ENCODE measurements around the gene SARDH.
"Not testable (repeated sequence)": the region's sequence is repeated elsewhere in the genome, so short reads cannot be mapped to it uniquely, and the experiment has no call there.

DNA sequence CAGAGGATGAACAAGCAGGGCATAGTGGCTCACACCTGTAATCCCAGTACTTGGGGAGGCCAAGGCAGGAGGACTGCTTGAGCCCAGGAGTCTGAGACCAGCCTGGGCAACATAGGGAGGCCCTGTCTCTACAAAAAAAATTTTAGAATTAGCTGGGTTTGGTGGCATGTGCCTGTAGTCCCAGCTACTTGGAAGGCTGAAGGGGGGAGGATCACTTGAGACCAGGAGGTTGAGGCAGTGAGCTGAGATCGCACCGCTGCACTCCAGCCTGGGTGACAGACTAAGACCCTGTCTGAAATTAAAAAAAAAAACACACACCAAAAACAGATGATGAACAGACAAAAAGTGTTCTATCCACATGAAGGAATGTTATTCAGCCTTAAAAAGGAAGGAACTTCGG is 62.4 kb downstream of the SARDH start:
- TF ChIP-seq, protein P1, sequence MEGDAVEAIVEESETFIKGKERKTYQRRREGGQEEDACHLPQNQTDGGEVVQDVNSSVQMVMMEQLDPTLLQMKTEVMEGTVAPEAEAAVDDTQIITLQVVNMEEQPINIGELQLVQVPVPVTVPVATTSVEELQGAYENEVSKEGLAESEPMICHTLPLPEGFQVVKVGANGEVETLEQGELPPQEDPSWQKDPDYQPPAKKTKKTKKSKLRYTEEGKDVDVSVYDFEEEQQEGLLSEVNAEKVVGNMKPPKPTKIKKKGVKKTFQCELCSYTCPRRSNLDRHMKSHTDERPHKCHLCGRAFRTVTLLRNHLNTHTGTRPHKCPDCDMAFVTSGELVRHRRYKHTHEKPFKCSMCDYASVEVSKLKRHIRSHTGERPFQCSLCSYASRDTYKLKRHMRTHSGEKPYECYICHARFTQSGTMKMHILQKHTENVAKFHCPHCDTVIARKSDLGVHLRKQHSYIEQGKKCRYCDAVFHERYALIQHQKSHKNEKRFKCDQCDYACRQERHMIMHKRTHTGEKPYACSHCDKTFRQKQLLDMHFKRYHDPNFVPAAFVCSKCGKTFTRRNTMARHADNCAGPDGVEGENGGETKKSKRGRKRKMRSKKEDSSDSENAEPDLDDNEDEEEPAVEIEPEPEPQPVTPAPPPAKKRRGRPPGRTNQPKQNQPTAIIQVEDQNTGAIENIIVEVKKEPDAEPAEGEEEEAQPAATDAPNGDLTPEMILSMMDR (IDR thresholded peaks at IDR 0.05) = not testable (repeated sequence)
- not testable (repeated sequence) for TF ChIP-seq EZH2 (IDR thresholded peaks at IDR 0.05; ENCODE audit: borderline replicate concordance, insufficient read depth, low read depth, low read length, poor library complexity, severe bottlenecking)
